IMR-90 (cell line): ENCODE results near the gene CDK8. TPM values are rescaled to one million over a fixed set of nuclear protein-coding genes. Genes with fewer than 3 reads are reported as not detected.

Experiments used
- ATAC-seq: fragments of 200-7000 bp; cut with Tn5 transposase; 2 replicates; pipeline ENCODE4 v1.9.1; 2020; ENCODE audit warnings: low read depth, mild to moderate bottlenecking, moderate library complexity
- BruUV-seq: library from RNA; stranded (reverse); fragments of 400-500 nt; replicated peaks from 2 replicates; lab custom pipeline; 2021; lab: Mats Ljungman, UMichigan
- CTCF ChIA-PET: fragments of 300-600 bp; formaldehyde crosslinking; extraction: SDS; loops from one replicate; lab custom pipeline; 2021; ENCODE audit warnings: antibody characterized with exemption; lab: Yijun Ruan, JAX
- POLR2A ChIA-PET: fragments of 300-600 bp; sonication (Branson Sonifier 250); formaldehyde crosslinking; loops from one replicate; lab custom pipeline; 2022; ENCODE audit warnings: antibody characterized with exemption; ENCODE audit not compliant: unreplicated experiment; lab: Charles Lee
- DNase-seq: peaks from one replicate; pipeline ENCODE4 v3.0.0; 2013
- H2AFZ ChIP-seq: replicated peaks from 2 replicates; pipeline ENCODE3; 2013; ENCODE audit warnings: low read length, mild to moderate bottlenecking; ENCODE audit not compliant: poor library complexity
- H2AK5ac ChIP-seq: 2 replicates; pipeline ENCODE4 v1.6.1; 2013; ENCODE audit warnings: low read depth, low read length, inconsistent platforms
- H2AK9ac ChIP-seq: replicated peaks from 2 replicates; pipeline ENCODE3; 2013; ENCODE audit warnings: mild to moderate bottlenecking, low read depth, low read length, moderate library complexity; ENCODE audit not compliant: poor library complexity
- H2BK120ac ChIP-seq: 2 replicates; pipeline ENCODE4 v1.6.1; 2013; ENCODE audit warnings: low read depth, low read length, inconsistent platforms
- H2BK15ac ChIP-seq: 3 replicates; pipeline ENCODE4 v1.6.1; 2013; ENCODE audit warnings: low read depth, low read length, inconsistent platforms
- H2BK20ac ChIP-seq: 2 replicates; pipeline ENCODE4 v1.6.1; 2013; ENCODE audit warnings: low read depth, mild to moderate bottlenecking, inconsistent platforms, low read length, moderate library complexity
- H2BK5ac ChIP-seq: 2 replicates; pipeline ENCODE4 v1.6.1; 2013; ENCODE audit warnings: mild to moderate bottlenecking, low read depth, low read length, inconsistent platforms; ENCODE audit not compliant: poor library complexity, severe bottlenecking
- H3K14ac ChIP-seq: replicated peaks from 2 replicates; pipeline ENCODE4 v1.6.1; 2013; ENCODE audit warnings: low read depth, low read length, inconsistent platforms
- H3K18ac ChIP-seq: 2 replicates; pipeline ENCODE4 v1.6.1; 2013; ENCODE audit warnings: low read depth, low read length, control low read depth
- H3K23ac ChIP-seq: 2 replicates; pipeline ENCODE4 v1.6.1; 2013; ENCODE audit warnings: low read depth, low read length, inconsistent platforms
- H3K27ac ChIP-seq: 2 replicates; pipeline ENCODE4 v1.5.1; 2013; ENCODE audit warnings: mild to moderate bottlenecking, control low read depth, low read length; ENCODE audit not compliant: insufficient read depth
- H3K27me3 ChIP-seq: 2 replicates; pipeline ENCODE4 v1.6.1; 2013; ENCODE audit warnings: low read length; ENCODE audit not compliant: control insufficient read depth, insufficient read depth
- H3K36me3 ChIP-seq: 2 replicates; pipeline ENCODE4 v1.6.1; 2013; ENCODE audit warnings: low read length, mixed read lengths; ENCODE audit not compliant: control insufficient read depth, insufficient read depth
- H3K4ac ChIP-seq: 2 replicates; pipeline ENCODE4 v1.6.1; 2013; ENCODE audit warnings: low read depth, low read length, inconsistent platforms
- H3K4me1 ChIP-seq: 2 replicates; pipeline ENCODE4 v1.6.1; 2013; ENCODE audit warnings: low read length, mixed read lengths; ENCODE audit not compliant: control insufficient read depth, insufficient read depth
- H3K4me2 ChIP-seq: 2 replicates; pipeline ENCODE4 v1.6.1; 2013; ENCODE audit warnings: low read depth, mild to moderate bottlenecking, control low read depth, low read length, moderate library complexity
- H3K4me3 ChIP-seq: 2 replicates; pipeline ENCODE4 v1.5.1; 2013; ENCODE audit warnings: low read depth, mild to moderate bottlenecking, control low read depth, low read length, moderate library complexity; ENCODE audit not compliant: insufficient read depth
- H3K56ac ChIP-seq: 2 replicates; pipeline ENCODE4 v1.6.1; 2013; ENCODE audit warnings: low read length, inconsistent platforms; ENCODE audit not compliant: insufficient read depth; ENCODE audit errors: extremely low read depth
- H3K79me1 ChIP-seq, 2 experiments: 2 replicates each; pipeline ENCODE4 v1.6.1; 2013; ENCODE audit warnings: low read length in 2 of 2, inconsistent platforms in 1 of 2, low read depth in 1 of 2
- H3K9ac ChIP-seq: 2 replicates; pipeline ENCODE4 v1.6.1; 2013; ENCODE audit warnings: low read depth, low read length, control low read depth
- H3K9me1 ChIP-seq: 2 replicates; pipeline ENCODE4 v1.6.1; 2013; ENCODE audit warnings: low read length, inconsistent platforms; ENCODE audit not compliant: insufficient read depth
- H3K9me3 ChIP-seq: 2 replicates; pipeline ENCODE4 v1.6.1; 2013; ENCODE audit warnings: low read length; ENCODE audit not compliant: control insufficient read depth, insufficient read depth
- H4K20me1 ChIP-seq: 2 replicates; pipeline ENCODE4 v1.6.1; 2013; ENCODE audit warnings: low read length, inconsistent platforms; ENCODE audit not compliant: insufficient read depth
- H4K5ac ChIP-seq: 2 replicates; pipeline ENCODE4 v1.6.1; 2013; ENCODE audit warnings: mild to moderate bottlenecking, low read depth, low read length, control low read depth
- H4K8ac ChIP-seq, 2 experiments: 2 replicates each; pipeline ENCODE4 v1.6.1; 2013; ENCODE audit warnings: low read depth in 2 of 2, low read length in 2 of 2, control low read depth in 1 of 2, inconsistent platforms in 1 of 2
- H4K91ac ChIP-seq: 2 replicates; pipeline ENCODE4 v1.6.1; 2013; ENCODE audit warnings: low read depth, low read length, inconsistent platforms; ENCODE audit not compliant: insufficient read depth
- BHLHE40 ChIP-seq: fragments of 150-350 bp; IDR thresholded peaks from 2 replicates; pipeline ENCODE4 v1.6.1; 2016; ENCODE audit warnings: mild to moderate bottlenecking, low read depth, low read length
- CEBPB ChIP-seq: IDR thresholded peaks from 2 replicates; pipeline ENCODE4 v1.6.1; 2012; ENCODE audit warnings: low read depth, low read length, improper control_type of control experiment
- CHD1 ChIP-seq: IDR thresholded peaks from 2 replicates; pipeline ENCODE4 v1.6.1; 2012; ENCODE audit warnings: low read depth, low read length, improper control_type of control experiment
- ELK1 ChIP-seq: fragments of 150-350 bp; IDR thresholded peaks from 2 replicates; pipeline ENCODE4 v1.6.1; 2016; ENCODE audit warnings: low read depth, mild to moderate bottlenecking, low read length, moderate library complexity, borderline replicate concordance
- FOS ChIP-seq: fragments of 150-350 bp; IDR thresholded peaks from 2 replicates; pipeline ENCODE4 v1.6.1; 2016; ENCODE audit warnings: low read depth, low read length
- MXI1 ChIP-seq: IDR thresholded peaks from 2 replicates; pipeline ENCODE4 v1.6.1; 2012; ENCODE audit warnings: low read depth, mild to moderate bottlenecking, low read length, moderate library complexity, borderline replicate concordance
- POLR2A ChIP-seq: IDR thresholded peaks from 2 replicates; pipeline ENCODE4 v1.6.1; 2012; ENCODE audit warnings: mild to moderate bottlenecking, low read depth, low read length
- RAD21 ChIP-seq: IDR thresholded peaks from 2 replicates; pipeline ENCODE4 v1.6.1; 2012; ENCODE audit warnings: low read length, improper control_type of control experiment
- RCOR1 ChIP-seq: IDR thresholded peaks from 2 replicates; pipeline ENCODE4 v1.6.1; 2012; ENCODE audit warnings: mild to moderate bottlenecking, low read length, improper control_type of control experiment; ENCODE audit not compliant: insufficient replicate concordance
- RFX5 ChIP-seq: IDR thresholded peaks from 2 replicates; pipeline ENCODE4 v1.8.0; 2012; ENCODE audit warnings: low read depth, mild to moderate bottlenecking, low read length, moderate library complexity
- USF2 ChIP-seq: fragments of 150-350 bp; IDR thresholded peaks from 2 replicates; pipeline ENCODE4 v1.6.1; 2017; ENCODE audit warnings: mild to moderate bottlenecking, antibody characterized with exemption, low read length, low read depth
- dilution Hi-C: fragments of 300-500 bp; cut with HindIII; formaldehyde crosslinking; loops from one replicate; pipeline ENCODE4 v1.14.3; 2018; ENCODE audit warnings: low sequenced_read_pairs; ENCODE audit not compliant: unreplicated experiment
- in situ Hi-C: fragments of 300-500 bp; cut with MboI; formaldehyde crosslinking; loops from 3 replicates; pipeline ENCODE4 v1.14.3; 2019; ENCODE audit warnings: low sequenced_read_pairs, inconsistent platforms, mixed read lengths
- intact Hi-C: fragments of 100-400 bp; cut with micrococcal nuclease; formaldehyde crosslinking; loops from 2 replicates; pipeline ENCODE4 v1.10.0; 2022
- polyA plus RNA-seq, 3 experiments: library from polyadenylated mRNA; depleted of rRNA; stranded (reverse); fragments of >200 nt; gene quantifications; 2 replicates each; pipeline ENCODE4 v1.2.3, GENCODE V29; 2012; ENCODE audit warnings: low replicate concordance in 1 of 3
- total RNA-seq: library from RNA; depleted of rRNA; stranded (reverse); fragments of >200 nt; gene quantifications from 2 replicates; pipeline ENCODE4 v1.2.3, GENCODE V29; 2012
- TF ChIP-seq, protein P1 (sequence below): conservative IDR thresholded peaks from 2 replicates; pipeline ENCODE4 v1.5.1; 2012; ENCODE audit warnings: mild to moderate bottlenecking, low read depth, low read length, improper control_type of control experiment

CDK8 gene
- total and polyA plus RNA-seq, 2 of the 4 experiments (the other 2 are of a cell fraction), result 15.4 to 19.0 TPM

DNA sequence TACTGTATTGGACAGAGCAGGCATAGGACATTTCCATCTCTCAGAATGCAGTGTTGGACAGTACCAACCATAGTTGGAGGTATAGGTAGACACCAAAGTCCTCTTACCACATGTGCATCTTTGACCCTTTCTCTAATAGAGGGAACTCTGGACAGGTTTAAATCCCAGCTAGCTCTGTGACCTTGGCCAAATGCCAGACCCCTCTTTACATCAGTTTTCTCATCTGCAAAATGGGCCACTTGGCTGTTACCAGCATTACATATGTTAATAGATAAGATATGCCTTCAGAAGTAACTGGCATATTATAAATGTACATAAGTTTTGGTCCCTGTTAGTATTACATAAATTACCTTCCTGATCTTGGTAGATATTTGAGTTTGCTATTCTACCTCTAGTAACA, 54.3 kb downstream of the CDK8 start:
- Histone ChIP-seq H3K9me3 (no peaks in the 10 kb centered on the region), H3K27me3 (no peaks in the 10 kb centered on the region), H3K4me2 (no peak overlapping the region), H2BK15ac (no peak overlapping the region), H2AK9ac (no peak overlapping the region), H3K23ac (no peak overlapping the region), H2BK20ac (no peak overlapping the region), H2AFZ (no peak overlapping the region), H2AK5ac (no peak overlapping the region), H3K36me3 (no peaks in the 10 kb centered on the region), H3K9me1 (no peaks in the 10 kb centered on the region), H3K4me3 (no peak overlapping the region), H3K18ac (no peak overlapping the region), H4K8ac (no peak overlapping the region), H2BK120ac (no peak overlapping the region), H2BK5ac (no peak overlapping the region), H3K14ac (no peak overlapping the region), H4K91ac (no peak overlapping the region), H3K4ac (no peak overlapping the region), H3K79me1 (peaks cover 24 to 28% of the 10 kb centered on the region in 2 experiments), H3K56ac (no peak overlapping the region), H4K5ac (no peak overlapping the region), H3K4me1 (no peaks in the 10 kb centered on the region), H3K9ac (no peak overlapping the region), H4K20me1 (peaks cover 9% of the 10 kb centered on the region; the same call in 1 of the 2 replicates), H3K27ac (no peak overlapping the region)
- ChIA-PET CTCF (no interaction called here), POLR2A (no interaction called here)
- ATAC-seq (no peak), DNase-seq (no peak)
- no peak for TF ChIP-seq RCOR1
- no peak for TF ChIP-seq USF2
- no peak for TF ChIP-seq FOS
- no peak for TF ChIP-seq ELK1
- TF ChIP-seq CEBPB, result no peak
- no peak for TF ChIP-seq MXI1
- no peak for TF ChIP-seq POLR2A
- TF ChIP-seq, protein P1, sequence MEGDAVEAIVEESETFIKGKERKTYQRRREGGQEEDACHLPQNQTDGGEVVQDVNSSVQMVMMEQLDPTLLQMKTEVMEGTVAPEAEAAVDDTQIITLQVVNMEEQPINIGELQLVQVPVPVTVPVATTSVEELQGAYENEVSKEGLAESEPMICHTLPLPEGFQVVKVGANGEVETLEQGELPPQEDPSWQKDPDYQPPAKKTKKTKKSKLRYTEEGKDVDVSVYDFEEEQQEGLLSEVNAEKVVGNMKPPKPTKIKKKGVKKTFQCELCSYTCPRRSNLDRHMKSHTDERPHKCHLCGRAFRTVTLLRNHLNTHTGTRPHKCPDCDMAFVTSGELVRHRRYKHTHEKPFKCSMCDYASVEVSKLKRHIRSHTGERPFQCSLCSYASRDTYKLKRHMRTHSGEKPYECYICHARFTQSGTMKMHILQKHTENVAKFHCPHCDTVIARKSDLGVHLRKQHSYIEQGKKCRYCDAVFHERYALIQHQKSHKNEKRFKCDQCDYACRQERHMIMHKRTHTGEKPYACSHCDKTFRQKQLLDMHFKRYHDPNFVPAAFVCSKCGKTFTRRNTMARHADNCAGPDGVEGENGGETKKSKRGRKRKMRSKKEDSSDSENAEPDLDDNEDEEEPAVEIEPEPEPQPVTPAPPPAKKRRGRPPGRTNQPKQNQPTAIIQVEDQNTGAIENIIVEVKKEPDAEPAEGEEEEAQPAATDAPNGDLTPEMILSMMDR, result no peak
- no peak for TF ChIP-seq RFX5
- TF ChIP-seq RAD21, result no peak
- TF ChIP-seq CHD1, result no peak
- TF ChIP-seq BHLHE40, result no peak
- dilution Hi-C loops (no loop called here), intact Hi-C loops (no loop called here), in situ Hi-C loops (no loop called here)
- no TSS peak for BruUV-seq
